NCI-H146 (cell line): Measurements from ENCODE around the gene ANKS6.

Experiments
- DNase-seq: peaks from one replicate; lab custom pipeline; 2025; lab: John Stamatoyannopoulos, UW

ANKS6 gene

DNA sequence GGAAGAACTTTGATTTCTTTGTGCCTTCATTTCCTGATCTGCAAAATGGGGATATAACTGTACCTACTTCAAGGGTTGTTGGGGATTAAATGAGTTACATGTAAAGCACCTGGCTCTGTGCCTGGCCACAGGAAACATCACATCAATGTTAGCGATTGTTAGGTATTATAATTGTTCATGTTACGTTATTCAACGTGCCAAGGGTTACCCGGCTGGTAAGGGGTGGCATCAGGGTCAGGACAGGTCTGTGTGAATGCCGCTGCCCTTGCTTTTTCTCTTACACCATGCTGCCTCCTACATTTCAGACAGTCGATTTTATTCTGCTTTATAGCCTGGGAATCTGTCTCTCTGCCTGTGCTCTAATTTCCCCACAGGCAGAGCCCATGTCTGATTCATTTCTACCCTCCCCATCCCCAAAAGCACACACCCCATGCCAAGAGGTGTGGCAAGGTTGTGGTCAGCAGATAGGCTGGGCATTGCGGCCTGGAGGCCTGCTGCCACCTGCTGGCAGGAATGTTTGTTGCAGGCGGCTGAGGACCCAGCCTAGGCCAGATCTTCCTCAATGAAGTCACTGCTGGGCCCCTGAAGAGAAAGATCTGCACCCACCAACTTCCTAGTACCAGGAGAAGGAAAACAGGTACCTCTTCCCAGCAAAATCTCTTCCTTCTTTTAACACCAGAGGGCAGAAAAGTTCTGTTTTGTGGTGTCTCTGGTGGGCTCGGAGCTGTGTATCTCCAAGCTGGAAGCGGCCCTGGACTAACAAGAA is 5.3 kb downstream of the ANKS6 start:
- peak; percentile 27 for DNase-seq

DNA sequence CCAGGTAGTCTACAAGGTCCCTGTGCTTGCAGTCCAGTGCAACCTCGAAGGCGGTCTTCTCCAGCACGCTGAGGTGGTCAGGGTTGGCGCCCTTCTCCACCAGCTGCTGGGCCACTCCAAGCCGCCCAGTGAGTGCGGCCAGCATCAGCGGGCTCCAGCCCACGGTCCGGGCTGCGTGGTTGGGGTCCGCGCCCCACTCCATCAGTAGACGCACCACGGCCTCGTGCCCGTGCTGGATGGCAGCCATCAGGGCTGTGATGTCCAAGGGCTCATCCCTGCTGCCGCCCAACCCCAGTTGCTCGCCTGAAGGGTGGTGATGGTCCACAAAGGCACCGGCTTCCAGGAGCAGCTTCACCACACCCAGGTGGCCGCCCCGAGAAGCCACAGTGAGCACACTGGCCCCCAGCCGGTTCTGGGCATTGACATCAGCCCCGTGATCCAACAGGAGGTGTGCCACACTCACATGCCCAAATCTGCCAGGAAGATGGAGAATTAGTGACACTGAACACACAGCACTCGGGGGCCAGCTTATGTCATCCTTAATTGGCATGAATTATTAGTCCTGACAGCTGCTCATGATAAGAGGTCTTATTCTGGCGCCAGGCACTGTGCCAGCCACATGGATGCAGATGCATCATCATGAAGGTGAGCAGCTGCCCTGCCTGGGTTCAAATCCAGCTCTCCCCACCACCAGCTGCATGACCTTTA is 6.1 kb downstream of the ANKS6 start:
- DNase-seq: no peak

DNA sequence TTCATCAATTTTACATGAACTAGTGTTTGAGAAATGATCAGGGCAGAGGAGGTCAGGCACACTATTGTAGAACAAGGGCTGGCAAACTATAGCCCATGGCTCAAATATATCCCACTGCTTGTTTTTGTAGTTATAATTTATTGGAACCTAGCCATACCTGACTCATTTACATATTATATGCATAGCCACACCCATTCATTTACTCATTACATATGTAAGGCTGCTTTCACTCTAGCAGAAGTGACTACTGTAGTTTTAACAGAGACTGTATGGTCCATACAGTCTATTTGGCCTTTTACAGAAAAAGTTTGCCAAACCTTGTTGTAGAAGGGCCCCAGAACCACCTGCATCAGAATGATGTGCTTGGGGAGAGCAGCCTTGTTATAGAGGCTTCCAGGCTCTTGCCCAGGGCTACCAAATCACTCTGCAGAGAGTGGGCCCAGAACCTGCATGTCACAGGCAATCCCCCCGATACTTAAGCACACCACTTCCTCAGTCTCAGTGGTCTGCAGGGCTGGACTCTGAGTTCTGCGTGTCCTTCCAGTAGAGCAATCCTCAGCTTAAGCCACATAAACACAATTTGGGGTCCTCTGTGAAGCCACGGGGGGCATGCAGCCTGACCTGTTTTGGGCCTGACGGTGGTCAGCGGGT is 6.7 kb downstream of the ANKS6 start:
- DNase-seq: no peak

DNA sequence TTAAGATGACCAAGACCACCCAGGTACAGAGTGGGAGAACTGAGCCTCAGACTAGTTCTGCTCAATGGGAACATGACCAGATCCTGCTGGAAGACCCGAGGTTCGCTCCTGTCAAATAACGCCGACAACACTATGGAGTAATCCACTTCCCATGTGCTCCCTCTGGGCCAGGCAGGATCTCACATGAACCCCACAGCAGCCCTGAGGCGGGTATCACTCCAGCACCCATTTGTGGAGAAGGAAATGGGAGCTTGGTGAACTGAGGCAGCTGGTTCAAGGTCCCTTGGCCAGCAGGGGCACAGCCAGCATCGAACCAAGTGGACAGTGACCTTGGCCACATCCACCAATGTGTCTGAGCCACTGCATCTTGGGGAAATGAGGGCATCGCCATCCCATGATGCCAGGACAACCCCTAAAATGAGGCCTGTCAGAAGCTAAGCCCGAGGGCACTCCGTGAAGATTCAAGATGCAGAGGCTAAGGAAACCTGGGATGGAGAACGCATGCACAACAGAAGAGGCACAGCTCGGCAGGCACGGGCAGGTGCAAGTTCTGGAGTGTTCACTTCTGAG is 8.5 kb downstream of the ANKS6 start:
- DNase-seq: no peak

DNA sequence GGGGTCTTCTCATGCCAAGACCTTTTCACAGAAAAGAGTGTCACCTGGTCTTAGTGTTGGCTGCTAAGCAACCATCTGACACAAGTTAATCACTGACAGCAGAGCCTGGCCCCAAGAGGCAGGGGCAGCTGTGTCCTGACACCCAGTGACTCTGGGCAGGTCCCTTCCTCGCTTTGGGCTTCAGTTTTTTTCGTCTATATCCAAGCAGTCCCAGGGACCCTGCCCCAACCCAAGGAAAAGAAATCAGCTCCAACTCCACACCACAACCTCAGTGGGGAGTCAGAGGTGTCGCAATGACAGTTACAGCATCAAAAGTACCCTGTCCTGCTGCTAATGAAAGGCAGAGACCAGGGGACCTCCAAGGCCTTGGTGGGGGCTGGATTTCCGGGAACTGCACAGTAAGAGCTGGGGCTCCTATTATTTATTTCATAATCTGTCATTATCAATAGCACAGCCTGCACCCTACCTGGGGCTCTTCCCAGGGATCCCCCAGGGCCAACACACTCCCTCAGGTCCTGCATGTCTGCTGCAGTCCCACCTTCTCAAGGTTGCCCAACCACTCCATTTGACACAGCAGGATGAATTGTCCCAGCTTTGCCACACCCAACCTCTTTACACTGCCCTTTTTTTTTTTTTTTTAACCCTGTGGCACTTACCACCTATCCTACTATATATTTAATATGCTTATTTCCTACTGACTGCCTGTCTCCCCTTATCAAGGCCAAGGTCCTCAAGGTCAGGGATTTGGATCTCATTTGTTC is 9.4 kb downstream of the ANKS6 start:
- DNase-seq: no peak

DNA sequence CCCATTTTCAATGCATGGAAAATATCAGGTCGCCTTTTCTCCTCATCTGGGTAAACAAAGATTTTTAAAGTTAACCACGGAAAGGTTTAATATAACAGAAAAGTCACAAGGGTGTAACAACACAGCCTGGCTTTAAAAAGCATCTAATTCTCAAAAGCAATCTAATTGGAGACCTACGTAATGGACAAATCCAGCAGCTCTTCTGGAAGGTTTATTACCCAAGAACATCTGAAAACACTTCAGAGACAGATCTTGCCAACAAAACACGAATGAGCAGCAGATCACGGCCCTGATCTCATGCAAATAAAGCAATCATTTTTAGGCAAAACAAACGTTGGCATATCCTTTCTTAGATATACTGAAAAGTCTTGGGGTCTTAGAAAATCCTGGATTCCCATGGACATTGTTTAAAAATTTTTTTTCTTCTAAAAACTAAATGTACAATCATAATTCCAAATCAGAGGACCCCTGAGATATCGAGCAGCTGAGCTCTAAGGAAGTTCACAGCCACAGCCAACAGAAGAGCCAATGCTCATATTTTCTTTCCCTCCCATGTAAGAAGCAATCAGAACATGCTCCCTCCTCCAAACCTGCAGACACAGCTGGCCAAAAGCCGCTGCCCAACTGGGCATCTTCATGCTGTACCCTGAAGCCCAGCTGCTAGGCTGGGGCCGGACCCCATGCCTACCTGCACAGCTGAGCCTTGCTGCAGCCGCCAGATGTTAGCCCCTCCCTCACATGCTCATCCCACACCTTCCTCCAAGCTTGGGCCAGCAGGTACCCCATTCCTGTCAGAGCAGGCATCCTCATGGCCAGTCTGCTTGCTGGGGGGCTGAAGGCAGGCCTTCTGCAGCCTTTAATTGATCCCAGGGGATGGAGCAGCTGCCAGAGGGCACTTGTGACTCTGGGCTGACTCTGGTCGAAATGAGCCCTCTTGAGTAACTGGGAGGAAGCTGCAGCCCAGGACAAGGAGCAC is 11.2 kb downstream of the ANKS6 start:
- DNase-seq: no peak

DNA sequence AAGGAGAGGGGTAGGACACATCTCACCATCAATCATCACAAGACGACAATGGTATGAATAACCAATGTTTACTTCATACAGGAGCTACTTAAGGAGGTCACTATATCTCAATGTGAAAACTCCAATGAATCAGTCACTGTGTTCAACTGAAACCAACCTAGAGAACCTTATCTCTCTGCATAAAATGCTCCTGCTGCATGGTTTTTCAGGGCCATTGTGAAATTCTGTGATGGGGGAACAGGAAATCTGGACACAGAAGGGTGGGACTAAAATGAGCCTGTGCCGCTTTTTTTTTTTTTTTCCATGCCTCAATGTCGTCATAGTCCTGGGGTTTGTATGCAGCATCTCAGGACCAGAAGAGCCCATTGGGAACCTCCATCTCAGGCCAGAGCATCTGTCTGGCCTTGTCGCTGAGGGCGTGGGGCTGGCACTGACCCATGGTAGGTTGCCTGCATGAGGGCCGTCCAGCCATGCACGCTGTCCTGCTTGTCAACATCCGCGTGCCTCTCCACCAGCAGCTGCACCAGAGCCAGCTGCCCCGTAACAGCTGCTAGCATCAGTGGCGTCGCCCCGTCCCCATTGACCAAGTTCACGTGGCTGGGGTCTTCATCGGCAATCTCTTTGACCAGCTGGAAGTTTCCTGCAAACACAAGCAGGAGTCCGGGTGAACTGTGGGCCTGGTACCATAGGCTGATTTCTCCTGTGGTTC is 12.7 kb downstream of the ANKS6 start:
- no peak for DNase-seq

DNA sequence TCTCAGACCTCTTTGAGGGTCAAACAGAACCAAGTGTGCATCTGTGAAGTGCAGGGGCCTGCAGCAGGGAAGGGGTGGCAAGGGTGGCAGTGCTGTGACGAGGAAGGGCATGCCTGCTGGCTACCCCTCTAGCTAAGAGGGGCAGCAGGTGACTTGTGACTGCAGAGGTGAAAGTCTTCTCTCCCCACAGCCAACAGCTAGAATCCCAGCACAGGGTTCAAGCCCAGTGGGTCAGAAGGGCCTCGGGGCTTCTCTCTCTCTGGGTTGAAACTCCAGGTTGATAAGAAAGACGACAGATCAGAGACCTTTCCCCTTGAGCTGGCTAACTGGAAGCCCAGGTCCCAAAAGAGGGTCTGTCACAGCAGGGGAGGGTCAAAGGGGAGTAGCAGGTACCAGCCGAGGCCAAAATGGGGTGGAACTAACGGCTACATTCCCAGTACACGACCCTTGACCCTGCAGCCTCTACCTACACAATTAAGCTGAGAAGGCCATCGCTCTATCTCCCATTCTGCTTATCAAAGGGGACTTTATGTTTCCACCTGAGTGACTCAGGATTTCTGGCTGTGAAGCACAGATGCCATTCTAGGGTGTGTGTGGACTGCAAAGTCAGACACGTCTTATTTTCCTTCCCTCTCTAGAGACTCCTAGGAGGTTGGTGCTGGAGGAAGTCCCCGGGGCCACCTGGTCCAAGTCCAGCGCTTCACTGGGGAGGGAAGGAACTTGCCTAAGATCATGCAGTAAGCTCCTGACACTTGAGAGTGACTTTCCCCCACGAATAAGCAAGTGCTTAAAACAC is 14.6 kb downstream of the ANKS6 start:
- DNase-seq: no peak

DNA sequence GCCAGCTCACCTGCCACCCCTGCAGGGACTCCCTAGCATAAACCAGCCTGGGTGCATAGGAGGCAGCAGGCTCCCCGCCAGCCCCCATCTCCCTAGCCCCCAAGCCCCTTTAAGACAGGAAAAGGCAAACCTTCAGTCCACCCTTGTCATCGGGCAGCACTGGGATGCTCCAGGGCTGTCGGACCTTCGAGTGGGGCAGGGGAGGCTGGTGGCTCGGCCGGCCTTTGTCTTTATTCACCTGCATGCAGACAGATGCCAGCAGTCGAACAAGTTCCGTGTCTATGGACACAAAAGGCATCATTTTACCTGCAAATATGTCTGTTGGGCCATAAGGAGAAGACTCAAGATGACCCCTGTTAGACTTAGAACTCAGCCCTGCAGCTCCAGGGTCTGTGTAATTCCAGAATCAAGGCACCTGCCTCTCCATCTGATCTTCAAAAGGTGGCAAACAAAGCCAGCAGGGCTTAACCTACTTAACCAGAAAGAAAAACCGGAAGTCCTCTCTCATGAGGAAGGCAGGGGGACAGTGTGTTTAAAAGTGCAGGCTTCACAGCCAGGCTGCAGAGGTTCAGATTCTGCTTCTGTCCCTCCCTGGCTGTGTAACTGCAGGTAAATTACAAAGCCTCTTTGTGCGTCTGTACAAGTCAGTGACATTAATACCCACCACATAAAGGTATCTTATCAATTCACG is 16.2 kb downstream of the ANKS6 start:
- DNase-seq: no peak

DNA sequence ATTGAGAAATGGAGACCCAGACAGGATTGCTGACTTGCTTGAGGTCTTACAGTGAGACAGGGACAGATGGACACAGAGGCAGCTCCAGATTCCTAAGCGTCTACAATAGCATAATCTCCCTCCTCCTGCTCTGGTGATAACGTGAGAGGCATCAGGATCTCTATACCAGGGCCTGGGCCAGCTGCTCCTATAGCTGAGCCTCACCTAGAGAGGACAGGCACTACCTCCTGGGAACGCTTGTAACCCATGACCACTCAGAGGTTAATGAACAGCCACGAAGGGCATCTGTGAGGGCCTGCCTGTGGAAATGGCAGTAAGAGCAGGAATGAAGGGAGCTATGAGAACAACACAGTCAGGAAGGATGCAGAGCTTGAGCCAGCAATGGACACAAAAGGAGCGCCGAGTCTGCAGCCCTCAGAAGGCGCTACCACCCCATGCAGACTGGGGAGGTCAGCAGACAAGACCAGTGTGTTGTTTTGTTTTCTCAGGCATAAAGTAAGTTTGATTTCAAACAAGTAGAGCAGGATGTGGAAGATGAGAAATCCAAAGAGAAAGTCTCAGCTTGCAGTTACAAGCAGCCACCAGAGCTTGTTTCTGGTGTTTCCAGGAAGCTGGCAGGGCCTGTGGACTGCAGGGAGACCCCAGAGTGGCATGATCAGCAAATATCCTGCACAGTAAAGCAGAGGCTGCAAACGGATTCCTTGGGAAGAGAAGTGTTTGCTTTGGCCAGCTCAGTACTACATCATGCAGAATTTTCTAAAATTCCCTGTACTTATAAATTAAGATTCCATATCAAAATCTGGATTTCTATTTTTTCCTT is 17.4 kb downstream of the ANKS6 start:
- DNase-seq: no peak

DNA sequence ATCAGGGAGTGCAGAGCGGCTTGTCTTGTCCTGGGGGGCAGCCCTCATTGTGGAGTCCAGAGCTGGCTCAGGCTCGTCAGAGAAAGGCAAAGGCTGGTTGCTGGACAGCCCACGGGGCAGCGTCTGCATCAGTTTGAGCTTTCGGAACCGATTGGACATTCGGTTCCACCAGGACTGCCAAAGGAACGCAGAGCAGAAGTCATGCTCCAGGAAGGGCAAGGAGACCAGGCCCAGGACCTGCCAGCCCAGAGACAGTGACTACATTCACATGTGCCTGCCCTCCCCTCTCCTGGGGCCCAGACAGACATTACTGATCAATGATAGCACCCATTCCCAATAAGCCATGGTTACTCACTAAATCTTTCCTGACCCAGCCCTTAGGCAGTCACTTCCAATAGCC is 18.1 kb downstream of the ANKS6 start:
- DNase-seq: no peak

DNA sequence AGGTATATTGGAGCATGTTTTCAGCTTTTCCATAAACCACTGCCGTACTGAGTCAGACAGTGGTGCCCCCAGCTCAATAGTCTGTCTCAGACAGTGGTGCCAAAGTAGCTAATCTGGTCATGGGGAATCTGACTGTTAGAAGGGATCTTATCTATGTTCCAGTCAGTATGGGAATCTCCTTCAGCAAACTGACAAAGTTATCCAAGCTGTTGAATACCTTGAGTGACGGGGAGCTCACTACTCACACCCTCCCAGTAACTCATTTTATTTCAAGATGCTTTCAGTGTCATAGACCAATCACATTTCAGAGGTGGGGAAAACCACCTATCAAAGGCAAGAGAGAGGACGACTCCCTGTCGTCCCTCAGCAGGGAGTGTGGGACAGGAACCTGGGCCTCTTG is 18.7 kb downstream of the ANKS6 start:
- DNase-seq: no peak

DNA sequence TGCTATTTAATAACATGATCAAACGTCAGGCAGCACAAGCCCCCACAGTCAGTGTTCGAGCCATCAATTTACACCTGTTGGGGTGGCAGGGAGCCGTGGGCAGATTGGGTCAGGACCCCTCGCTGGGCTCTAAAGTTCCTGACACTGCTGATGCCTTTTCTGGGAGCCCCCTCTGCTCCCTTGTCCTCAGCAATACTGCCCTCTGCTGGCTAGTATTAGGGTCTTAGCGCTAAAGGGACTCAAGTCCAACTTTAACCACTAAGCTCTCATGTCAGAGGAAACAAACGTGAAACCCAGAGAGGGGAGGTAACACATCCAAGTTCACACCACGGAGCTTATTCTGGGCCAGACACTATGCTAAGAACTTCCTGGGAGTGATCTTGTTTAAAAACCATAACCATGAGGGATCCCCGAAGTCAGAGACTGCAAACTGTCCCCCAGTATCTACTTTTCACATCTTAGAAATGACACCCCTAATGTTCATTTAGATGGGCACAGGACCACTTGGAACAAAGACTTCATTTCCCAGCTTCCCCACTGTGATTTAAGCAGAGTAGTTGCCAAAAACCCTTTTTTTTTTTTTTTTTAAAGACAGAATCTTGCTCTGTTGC is 20.4 kb downstream of the ANKS6 start:
- peak; percentile 46 for DNase-seq

DNA sequence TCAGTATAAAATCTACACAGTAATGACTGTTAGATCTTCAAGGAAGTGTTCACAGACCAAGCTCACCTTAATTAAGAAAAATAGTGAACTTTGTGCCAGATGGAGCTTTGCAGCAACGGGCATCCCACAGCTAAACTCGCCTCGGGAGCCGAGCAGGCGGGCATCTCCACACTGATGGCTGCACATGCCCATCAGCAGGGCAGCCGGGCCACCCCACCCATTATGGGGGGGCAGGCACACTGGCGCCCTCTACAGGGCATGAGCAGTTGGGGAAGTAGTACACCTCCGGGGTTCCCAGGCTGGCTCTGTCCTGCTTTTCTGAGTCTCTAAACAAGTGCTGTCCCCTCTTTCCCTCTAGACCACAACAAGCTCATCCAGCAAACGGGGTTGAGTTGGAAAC is 21.6 kb downstream of the ANKS6 start:
- DNase-seq: no peak

DNA sequence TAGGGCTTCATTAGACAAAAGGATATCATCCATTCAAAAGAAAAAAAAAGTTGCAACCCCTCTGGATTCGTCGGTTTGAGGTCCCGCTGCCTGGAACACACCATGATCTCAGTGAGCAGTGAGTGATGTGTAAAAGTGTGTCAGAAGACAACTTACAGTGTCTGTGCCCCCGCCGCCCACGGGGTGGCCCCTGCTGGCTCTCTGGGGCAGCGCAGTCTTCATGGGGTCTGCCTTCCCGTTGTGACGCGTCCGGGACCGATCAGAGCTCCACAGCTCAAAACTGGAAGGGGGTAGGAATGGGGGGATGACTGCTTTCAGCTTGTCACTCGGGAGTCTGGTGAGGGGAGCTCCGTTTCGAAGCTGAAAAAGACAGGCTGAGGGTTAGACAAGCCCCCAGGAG is 22.6 kb downstream of the ANKS6 start:
- DNase-seq: no peak

DNA sequence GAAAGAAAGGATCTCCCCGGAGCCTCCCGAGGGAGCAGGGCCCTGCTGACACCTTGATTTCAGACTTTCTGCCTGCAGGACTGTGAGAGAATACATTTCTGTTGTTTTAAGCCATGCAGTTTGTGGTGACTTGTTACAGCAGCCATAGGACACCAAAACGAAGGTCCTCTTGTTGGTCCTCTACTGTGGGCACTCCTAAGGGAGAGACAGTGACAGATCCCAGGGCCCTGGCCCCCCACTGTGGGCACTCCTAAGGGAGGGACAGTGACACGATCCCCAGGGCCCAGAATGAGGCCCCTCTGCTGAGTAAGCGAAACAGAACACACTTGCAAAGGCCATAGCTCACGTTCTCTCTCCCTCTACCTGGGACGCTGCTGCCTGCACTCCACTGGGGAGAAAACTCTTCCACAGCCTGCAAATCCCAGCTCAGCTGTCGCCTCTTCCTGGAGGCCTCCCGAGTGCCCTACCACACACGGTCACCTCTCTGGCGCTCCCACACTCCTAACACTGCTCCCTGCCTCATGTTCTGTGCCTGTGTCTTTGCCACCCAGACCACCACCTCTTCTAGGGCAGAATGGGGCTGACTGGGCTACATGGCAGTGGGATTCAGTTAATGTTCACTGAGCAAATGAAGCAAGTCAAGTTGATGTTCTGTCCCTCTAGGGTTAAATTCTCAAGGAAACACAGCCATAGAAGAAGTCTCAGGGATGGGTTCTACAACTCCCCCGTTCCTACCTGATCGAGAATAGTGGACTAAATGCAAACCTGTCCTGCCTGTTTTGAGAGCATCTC is 23.8 kb downstream of the ANKS6 start:
- DNase-seq: no peak
